Effector memory CD8-positive, alpha-beta T cell (primary cell): ENCODE measurements around the gene EFL1.
"Not testable (repeated sequence)": the region's sequence is repeated elsewhere in the genome, so short reads cannot be mapped to it uniquely, and the experiment has no call there.

Experiments used
- ATAC-seq: fragments of 150-1000 bp; cut with Tn5 transposase; replicated peaks from 2 replicates; pipeline ENCODE4 v1.10.0; 2021; ENCODE audit warnings: mild to moderate bottlenecking, moderate library complexity
- DNase-seq, 3 experiments: peaks; one replicate each; pipeline ENCODE4 v3.0.0; 2021
- H3K27ac Mint-ChIP-seq, 2 donors: one replicate each; pipeline ENCODE4 v1.8.0; 2022; ENCODE audit warnings: mild to moderate bottlenecking in 2 of 2, mixed read lengths in 2 of 2, moderate library complexity in 2 of 2
- H3K27me3 Mint-ChIP-seq, 2 donors: one replicate each; pipeline ENCODE4 v1.8.0; 2022; ENCODE audit warnings: mixed read lengths in 2 of 2
- H3K36me3 Mint-ChIP-seq: one replicate; pipeline ENCODE4 v1.8.0; 2022; ENCODE audit warnings: mild to moderate bottlenecking, moderate library complexity, mixed read lengths; ENCODE audit not compliant: insufficient read depth
- H3K4me1 Mint-ChIP-seq, 2 donors: one replicate each; pipeline ENCODE4 v1.8.0; 2022; ENCODE audit warnings: low read depth in 2 of 2, mixed read lengths in 2 of 2
- H3K4me3 Mint-ChIP-seq, 2 donors: one replicate each; pipeline ENCODE4 v1.8.0; 2022; ENCODE audit warnings: mild to moderate bottlenecking in 2 of 2, mixed read lengths in 2 of 2, moderate library complexity in 2 of 2
- H3K9me3 Mint-ChIP-seq, 2 donors: one replicate each; pipeline ENCODE4 v1.8.0; 2022; ENCODE audit warnings: mixed read lengths in 2 of 2
- total RNA-seq, 9 experiments: gene quantifications; one replicate each; lab custom pipeline; 2026; lab: John Stamatoyannopoulos, UW

EFL1 gene
- total RNA-seq: 30.9 to 60.6 (median 38.4) reads per million in 9 experiments

DNA sequence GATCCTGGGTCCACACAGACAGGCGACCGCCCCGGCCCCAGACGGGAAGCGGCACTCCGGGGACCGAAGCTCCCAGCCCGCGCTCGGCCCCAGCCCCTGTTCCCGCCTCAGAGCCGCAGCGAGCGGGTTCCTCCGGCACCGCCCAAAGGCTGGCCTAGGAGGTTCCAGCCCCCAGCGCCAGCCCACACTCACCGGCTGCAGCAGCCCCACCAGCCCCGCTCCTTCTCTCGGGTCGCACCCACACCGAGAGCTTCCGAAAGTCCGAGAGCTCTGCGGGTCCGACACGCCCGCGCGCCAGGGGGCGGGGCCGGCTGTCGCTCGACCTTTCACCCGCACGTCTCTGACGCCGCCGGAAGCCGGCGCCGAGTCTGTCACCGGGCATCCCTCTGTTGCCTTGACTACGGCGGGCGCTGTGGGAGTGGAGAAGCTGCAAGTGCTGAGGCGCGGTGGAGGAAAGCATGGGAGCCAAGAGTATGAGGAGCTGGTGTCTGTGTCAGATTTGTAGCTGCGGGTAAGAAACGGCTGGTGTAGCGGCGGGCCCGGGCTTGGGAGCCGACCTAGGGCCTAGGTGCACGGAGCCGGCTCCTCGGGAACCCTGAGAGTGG, at the start of gene EFL1, which contains the start of gene SAXO2:
Gene EFL1, minus strand, starts transcription at position 313 of the 605 bp plus-strand sequence. CDS start 956 bp downstream, outside the sequence.
Gene SAXO2, plus strand, starts transcription at position 397 of the 605 bp plus-strand sequence. Its CDS starts 62 bp downstream, at position 459.
- Mint-ChIP-seq H3K9me3 (no peaks in the 10 kb centered on the region), H3K4me1 (peaks cover 20 to 26% of the 10 kb centered on the region in 2 donors), H3K36me3 (peaks cover 16% of the 10 kb centered on the region), H3K27me3 (no peaks in the 10 kb centered on the region), H3K4me3 (peak within 1 kb of the TSS; percentile 92 to 95), H3K27ac (peak within 1 kb of the TSS; percentile 93 to 97)
- peak; percentile 95 for ATAC-seq
- peak; percentile 88 to 89 (median 88) for DNase-seq

DNA sequence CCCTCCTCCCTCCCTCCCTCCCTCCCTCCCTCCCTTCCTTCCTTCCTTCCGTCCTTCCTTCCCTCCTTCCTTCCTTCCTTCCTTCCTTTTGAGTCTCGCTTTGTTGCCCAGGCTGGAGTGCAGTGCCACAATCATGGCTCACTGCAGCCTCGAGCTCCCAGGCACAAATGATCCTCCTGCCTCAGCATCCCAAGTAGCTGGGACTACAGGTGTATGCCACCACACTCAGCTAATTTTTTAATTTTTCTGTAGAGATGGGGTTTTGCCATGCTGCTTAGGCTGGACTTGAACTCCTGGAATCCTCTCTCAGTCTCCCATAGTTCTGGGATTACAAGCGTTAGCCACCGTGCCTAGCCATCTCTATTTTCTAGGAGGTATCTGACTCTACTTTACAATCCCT, 48.8 kb upstream of the EFL1 start:
- ATAC-seq, H3K27ac Mint-ChIP-seq, H3K9me3 Mint-ChIP-seq: not testable (repeated sequence)

DNA sequence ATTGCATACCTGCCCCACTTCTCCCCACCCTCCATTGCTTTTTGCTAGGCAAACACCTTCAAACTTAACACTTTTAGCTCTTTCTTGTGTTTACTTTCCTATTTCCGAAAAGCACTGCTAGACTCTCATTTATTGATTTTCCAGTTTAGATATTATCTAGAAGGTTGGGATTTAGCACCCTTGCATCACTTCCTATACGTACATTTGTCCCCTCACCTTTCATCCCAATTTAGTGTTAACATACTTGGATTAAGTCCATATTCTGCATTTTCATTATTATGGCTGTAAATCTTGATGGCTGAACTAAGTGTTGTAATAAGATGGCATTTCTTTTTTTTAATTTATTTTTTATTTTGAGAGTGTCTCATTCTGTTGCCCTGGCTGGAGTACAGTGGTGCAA, 47.3 kb upstream of the EFL1 start:
- Mint-ChIP-seq H3K4me3 (no peak overlapping the region), H3K4me1 (no peaks in the 10 kb centered on the region), H3K27me3 (peaks cover 5 to 8% of the 10 kb centered on the region in 2 donors), H3K27ac (no peak overlapping the region), H3K9me3 (peaks cover 0 to 4% of the 10 kb centered on the region in 2 donors), H3K36me3 (no peaks in the 10 kb centered on the region)
- DNase-seq (no peak), ATAC-seq (no peak)

More for the DNA sequence above, 48.8 kb upstream of the EFL1 start:
- DNase-seq, H3K36me3 Mint-ChIP-seq, H3K4me3 Mint-ChIP-seq, H3K4me1 Mint-ChIP-seq: not testable (repeated sequence)
- peaks cover 8 to 12% of the 10 kb centered on the region in 2 donors for H3K27me3 Mint-ChIP-seq

DNA sequence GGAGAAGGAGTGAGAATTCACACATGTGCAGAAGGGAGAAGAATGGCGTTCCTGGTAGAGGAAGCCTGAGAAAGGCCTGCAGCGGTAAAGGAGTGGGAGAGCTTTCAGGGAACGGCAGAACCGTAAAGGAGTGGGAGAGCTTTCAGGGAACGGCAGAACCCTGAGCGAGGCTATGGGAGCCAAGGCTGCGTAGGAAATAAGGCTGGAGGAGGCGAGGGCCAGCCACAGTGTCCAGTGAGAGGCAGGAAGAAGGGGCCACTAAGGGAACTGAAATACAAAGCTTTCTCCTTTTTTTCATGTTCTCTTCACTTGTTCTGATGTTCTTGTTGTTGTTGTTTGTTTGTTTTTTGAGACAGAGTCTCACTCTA, 45.2 kb upstream of the EFL1 start:
- peaks cover 0 to 5% of the 10 kb centered on the region in 2 donors for H3K27me3 Mint-ChIP-seq
- H3K36me3 Mint-ChIP-seq: no peaks in the 10 kb centered on the region
- ATAC-seq (no peak), DNase-seq (no peak)
- no peak overlapping the region for H3K4me3 Mint-ChIP-seq
- peaks cover 0 to 3% of the 10 kb centered on the region in 2 donors for H3K4me1 Mint-ChIP-seq
- peaks cover 0 to 4% of the 10 kb centered on the region in 2 donors for H3K9me3 Mint-ChIP-seq
- no peak overlapping the region for H3K27ac Mint-ChIP-seq

DNA sequence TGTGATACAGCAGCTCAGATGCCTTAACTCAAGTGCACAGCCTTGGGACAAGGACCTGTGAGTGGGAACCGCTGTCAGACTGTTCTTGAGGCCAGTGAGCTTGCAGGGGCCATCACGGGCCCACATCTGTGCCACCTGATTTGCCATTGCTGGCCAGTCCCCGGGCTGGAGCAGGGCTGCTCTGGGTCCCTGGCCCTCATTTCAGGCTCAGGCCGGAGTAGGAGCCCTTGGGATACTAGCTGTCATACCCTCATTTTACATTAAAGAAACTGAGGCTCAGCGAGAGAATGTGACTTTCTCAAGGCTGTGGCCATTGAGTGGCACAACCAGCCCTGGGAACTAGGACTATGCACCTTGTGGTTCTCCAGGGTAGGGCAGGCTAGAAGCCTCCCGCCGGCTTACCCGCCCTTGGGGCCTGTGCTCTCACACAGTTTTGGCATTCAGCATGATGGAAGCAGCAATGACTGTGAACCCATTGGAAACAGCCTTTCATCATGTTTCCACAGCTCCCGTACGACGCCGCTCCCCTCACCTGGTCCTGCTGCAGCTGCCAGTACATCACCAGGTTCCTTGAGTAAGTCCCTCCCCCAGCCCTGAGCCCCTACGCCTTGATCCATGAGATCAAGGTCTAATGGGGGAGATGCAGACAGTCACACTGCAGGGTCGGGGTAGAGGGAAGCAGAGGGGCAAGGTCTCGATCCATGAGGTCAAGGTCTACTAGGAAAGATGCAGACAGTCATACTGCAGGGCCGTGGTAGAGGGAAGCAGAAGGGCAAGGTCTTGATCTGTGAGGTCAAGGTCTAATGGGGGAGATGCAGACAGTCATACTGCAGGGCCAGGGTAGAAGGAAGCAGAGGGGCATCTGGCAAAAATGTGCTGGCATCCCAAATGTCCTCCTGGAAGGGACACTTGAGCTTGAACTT, 44.5 kb upstream of the EFL1 start:
- H3K27me3 Mint-ChIP-seq: peaks cover 0 to 5% of the 10 kb centered on the region in 2 donors
- peaks cover 0 to 4% of the 10 kb centered on the region in 2 donors for H3K9me3 Mint-ChIP-seq
- no peak overlapping the region for H3K4me3 Mint-ChIP-seq
- H3K36me3 Mint-ChIP-seq: no peaks in the 10 kb centered on the region
- DNase-seq: no peak
- no peak overlapping the region for H3K27ac Mint-ChIP-seq
- no peak for ATAC-seq
- H3K4me1 Mint-ChIP-seq: peaks cover 0 to 3% of the 10 kb centered on the region in 2 donors

DNA sequence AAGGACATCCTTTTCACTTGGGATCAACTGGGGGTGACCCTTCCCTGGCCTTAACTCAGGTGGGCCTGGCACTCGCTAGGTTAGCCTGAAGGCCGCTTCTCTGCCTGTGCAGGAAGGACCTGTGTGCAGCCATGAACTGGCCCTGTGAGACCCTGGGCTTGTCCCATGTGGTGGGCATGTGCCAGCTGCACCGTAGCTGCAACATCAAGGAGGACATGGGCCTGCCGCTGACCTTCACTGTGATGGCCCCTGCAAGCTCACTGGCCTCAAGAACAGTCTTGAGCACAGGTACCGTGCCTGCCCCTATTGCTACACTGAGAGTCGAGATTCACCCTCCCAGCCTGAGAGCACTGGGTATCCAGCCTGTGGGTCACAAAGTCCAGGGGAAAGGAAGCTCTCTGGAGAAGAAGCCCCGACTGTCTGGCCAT, 43.1 kb upstream of the EFL1 start:
- H3K36me3 Mint-ChIP-seq: no peaks in the 10 kb centered on the region
- peaks cover 0 to 4% of the 10 kb centered on the region in 2 donors for H3K27me3 Mint-ChIP-seq
- DNase-seq (no peak), ATAC-seq (no peak)
- peaks cover 0 to 3% of the 10 kb centered on the region in 2 donors for H3K9me3 Mint-ChIP-seq
- H3K4me3 Mint-ChIP-seq: no peak overlapping the region
- H3K4me1 Mint-ChIP-seq: peaks cover 0 to 3% of the 10 kb centered on the region in 2 donors
- H3K27ac Mint-ChIP-seq: no peak overlapping the region

- ATAC-seq (no peak), DNase-seq (no peak)
- H3K4me1 Mint-ChIP-seq: peaks cover 0 to 3% of the 10 kb centered on the region in 2 donors
- no peaks in the 10 kb centered on the region for H3K36me3 Mint-ChIP-seq
- H3K27ac Mint-ChIP-seq: no peak overlapping the region
- H3K9me3 Mint-ChIP-seq: no peaks in the 10 kb centered on the region
- no peaks in the 10 kb centered on the region for H3K27me3 Mint-ChIP-seq
- no peak overlapping the region for H3K4me3 Mint-ChIP-seq
These were observed 42.2 kb upstream of the EFL1 start for GRCh38 chr15:82304778-82305090.

DNA sequence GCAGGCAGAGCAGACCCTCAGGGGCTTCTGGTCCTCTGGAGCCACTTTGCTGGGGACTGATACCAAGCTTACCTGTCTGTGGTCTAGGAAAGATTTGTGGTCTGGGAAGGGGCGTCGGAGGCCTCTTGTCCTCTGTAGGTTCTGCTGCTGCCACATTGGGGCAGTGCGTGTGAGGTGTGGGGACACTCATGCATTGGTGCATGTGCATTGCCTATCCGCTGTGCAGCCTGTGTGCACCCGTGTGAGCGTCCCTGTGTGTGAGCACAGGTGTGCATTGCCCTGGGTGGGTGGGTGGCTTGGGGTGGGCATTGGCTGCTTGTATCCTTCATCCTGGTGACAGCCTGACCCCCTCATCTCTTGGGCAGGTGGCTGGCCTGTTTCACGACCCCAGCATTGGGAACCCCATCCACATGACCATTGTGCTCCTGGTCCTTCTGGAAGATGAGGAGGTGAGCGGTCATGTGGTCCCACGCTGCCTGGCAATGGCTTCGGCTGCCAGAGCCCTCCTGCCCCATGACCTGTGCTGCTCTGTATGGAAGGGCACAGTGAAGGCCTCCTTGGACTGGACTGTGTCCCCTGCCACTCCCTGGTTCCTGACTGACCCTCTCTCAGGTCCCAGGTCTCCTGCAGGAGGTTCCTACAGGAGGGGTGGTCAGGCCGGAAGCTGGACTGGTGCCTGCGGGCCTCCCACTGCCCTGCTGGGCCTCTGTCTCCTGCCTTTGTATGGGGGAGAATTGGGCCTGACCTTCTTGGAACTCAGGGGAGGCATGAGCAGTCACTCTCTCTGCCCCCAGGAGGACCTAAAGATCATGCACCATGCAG, 41.6 kb upstream of the EFL1 start:
- DNase-seq: no peak
- Mint-ChIP-seq H3K9me3 (no peaks in the 10 kb centered on the region), H3K4me1 (peaks cover 0 to 3% of the 10 kb centered on the region in 2 donors), H3K27me3 (no peaks in the 10 kb centered on the region), H3K27ac (no peak overlapping the region), H3K36me3 (no peaks in the 10 kb centered on the region), H3K4me3 (no peak overlapping the region)
- no peak for ATAC-seq

GRCh38 chr15:82301296-82302016, 38.9 kb upstream of the EFL1 start:
- Mint-ChIP-seq H3K9me3 (no peaks in the 10 kb centered on the region), H3K4me1 (peaks cover 0 to 8% of the 10 kb centered on the region in 2 donors), H3K4me3 (no peak overlapping the region), H3K27ac (peak overlapping the region in 1 of 2 donors; percentile 39), H3K36me3 (peaks cover 7% of the 10 kb centered on the region), H3K27me3 (no peaks in the 10 kb centered on the region)
- DNase-seq: no peak
- ATAC-seq: no peak

- Mint-ChIP-seq H3K9me3 (no peaks in the 10 kb centered on the region), H3K27me3 (no peaks in the 10 kb centered on the region), H3K27ac (peak overlapping the region in 1 of 2 donors; percentile 39), H3K4me3 (no peak overlapping the region), H3K4me1 (peaks cover 0 to 8% of the 10 kb centered on the region in 2 donors), H3K36me3 (peaks cover 7% of the 10 kb centered on the region)
- ATAC-seq: no peak
- no peak for DNase-seq
These were observed 38.3 kb upstream of the EFL1 start for GRCh38 chr15:82300883-82301282.

GRCh38 chr15:82300326-82300725, 37.8 kb upstream of the EFL1 start:
- not testable (repeated sequence) for H3K4me1 Mint-ChIP-seq, H3K4me3 Mint-ChIP-seq, H3K36me3 Mint-ChIP-seq, H3K9me3 Mint-ChIP-seq, DNase-seq, ATAC-seq, H3K27me3 Mint-ChIP-seq
- peak overlapping the region in 1 of 2 donors; percentile 49 for H3K27ac Mint-ChIP-seq

GRCh38 chr15:82299511-82299914, 37.0 kb upstream of the EFL1 start:
- not testable (repeated sequence) for H3K9me3 Mint-ChIP-seq, DNase-seq, H3K27me3 Mint-ChIP-seq, H3K4me3 Mint-ChIP-seq, H3K36me3 Mint-ChIP-seq, H3K27ac Mint-ChIP-seq, H3K4me1 Mint-ChIP-seq, ATAC-seq
